GM18508 (cell line): Measurements from ENCODE around the gene SETD1B.
"Not testable (repeated sequence)": the region's sequence is repeated elsewhere in the genome, so short reads cannot be mapped to it uniquely, and the experiment has no call there.

Experiments used
- ATAC-seq: cut with Tn5 transposase; IDR thresholded peaks from one replicate; pipeline ENCODE4 v1.9.1; 2021; ENCODE audit warnings: moderate number of reproducible peaks; ENCODE audit not compliant: insufficient read depth, unreplicated experiment

SETD1B gene

GRCh38 chr12:121803861-121804416 lies at the start of gene SETD1B:
SETD1B (plus strand) TSS chr12:121804009; CDS start chr12:121804738, 729 bp downstream.
- no peak for ATAC-seq

GRCh38 chr12:121754836-121755235 lies 49.0 kb upstream of the SETD1B start:
- no peak for ATAC-seq

GRCh38 chr12:121755591-121755990 lies 48.2 kb upstream of the SETD1B start:
- ATAC-seq, result no peak

GRCh38 chr12:121758536-121758935 lies 45.3 kb upstream of the SETD1B start:
- not testable (repeated sequence) for ATAC-seq

- no peak for ATAC-seq
These were observed 41.5 kb upstream of the SETD1B start for GRCh38 chr12:121762269-121762668.

- no peak for ATAC-seq
These were observed 39.0 kb upstream of the SETD1B start for GRCh38 chr12:121764808-121765207.

- no peak for ATAC-seq
These were observed 38.2 kb upstream of the SETD1B start for GRCh38 chr12:121765573-121765972.

GRCh38 chr12:121766290-121767039 lies 37.3 kb upstream of the SETD1B start:
- no peak for ATAC-seq

- ATAC-seq, result no peak
These were observed 36.2 kb upstream of the SETD1B start for GRCh38 chr12:121767525-121768016.

- no peak for ATAC-seq
These were observed 34.4 kb upstream of the SETD1B start for GRCh38 chr12:121769297-121769830.

- no peak for ATAC-seq
These were observed 33.9 kb upstream of the SETD1B start for GRCh38 chr12:121769831-121770301.

GRCh38 chr12:121770388-121770787 lies 33.4 kb upstream of the SETD1B start:
- ATAC-seq, result no peak

GRCh38 chr12:121770813-121771625 lies 32.8 kb upstream of the SETD1B start:
- ATAC-seq, result no peak

- no peak for ATAC-seq
These were observed 30.6 kb upstream of the SETD1B start for GRCh38 chr12:121773011-121773777.

GRCh38 chr12:121774968-121775474 lies 28.8 kb upstream of the SETD1B start:
- no peak for ATAC-seq

- no peak for ATAC-seq
These were observed 28.3 kb upstream of the SETD1B start for GRCh38 chr12:121775501-121775900.

- no peak for ATAC-seq
These were observed 27.4 kb upstream of the SETD1B start for GRCh38 chr12:121776190-121777098.

GRCh38 chr12:121778567-121779421 lies 25.0 kb upstream of the SETD1B start:
- ATAC-seq, result no peak
